ENCODE data around the gene ABI3BP.

The ABI3BP gene

GRCh38 chr3:100730524-100730923 is 262.7 kb downstream of the ABI3BP start:
- H4K20me1 ChIP-seq (ENCODE audit: insufficient read depth, low read length), result no peaks in the 10 kb centered on the region
- H3K4me2 ChIP-seq (ENCODE audit: low read length), result no peak overlapping the region
- H2AFZ ChIP-seq (ENCODE audit: low read length), result no peak overlapping the region
- no peaks in the 10 kb centered on the region for H3K9me2 ChIP-seq (ENCODE audit: low read depth, low read length)
- H3K36me3 ChIP-seq (ENCODE audit: insufficient read depth, low read length), result peaks cover 59% of the 10 kb centered on the region
- no peaks in the 10 kb centered on the region for H3K4me1 ChIP-seq (ENCODE audit: insufficient read depth, low read length, severe bottlenecking)
- H3F3A ChIP-seq (ENCODE audit: insufficient read depth, low read length), result no peaks in the 10 kb centered on the region
- H3K9me3 ChIP-seq (ENCODE audit: low read length), result no peaks in the 10 kb centered on the region
- no peak overlapping the region for H3K27ac ChIP-seq (ENCODE audit: low read depth, low read length, poor library complexity, severe bottlenecking)
- TF ChIP-seq EZH2 (IDR thresholded peaks at IDR 0.05; ENCODE audit: borderline replicate concordance, low read length) (no peak), CTCF (IDR thresholded peaks at IDR 0.05; ENCODE audit: low read length) (no peak)
- H3K79me2 ChIP-seq (ENCODE audit: insufficient read depth, low read length), result no peaks in the 10 kb centered on the region
- H3K9ac ChIP-seq (ENCODE audit: low read length), result no peak overlapping the region
- H3K27me3 ChIP-seq (ENCODE audit: insufficient read depth, low read length), result no peaks in the 10 kb centered on the region
- no peak overlapping the region for H3K4me3 ChIP-seq (ENCODE audit: low read depth, low read length, poor library complexity, severe bottlenecking)

- H4K20me1 ChIP-seq (ENCODE audit: insufficient read depth, low read length), result no peaks in the 10 kb centered on the region
- H3K36me3 ChIP-seq (ENCODE audit: insufficient read depth, low read length), result peaks cover 56% of the 10 kb centered on the region
- no peak overlapping the region for H3K27ac ChIP-seq (ENCODE audit: low read depth, low read length, poor library complexity, severe bottlenecking)
- H3K4me1 ChIP-seq (ENCODE audit: insufficient read depth, low read length, severe bottlenecking), result no peaks in the 10 kb centered on the region
- no peaks in the 10 kb centered on the region for H3F3A ChIP-seq (ENCODE audit: insufficient read depth, low read length)
- H2AFZ ChIP-seq (ENCODE audit: low read length), result no peak overlapping the region
- no peaks in the 10 kb centered on the region for H3K9me2 ChIP-seq (ENCODE audit: low read depth, low read length)
- no peak overlapping the region for H3K4me3 ChIP-seq (ENCODE audit: low read depth, low read length, poor library complexity, severe bottlenecking)
- H3K79me2 ChIP-seq (ENCODE audit: insufficient read depth, low read length), result no peaks in the 10 kb centered on the region
- H3K9me3 ChIP-seq (ENCODE audit: low read length), result no peaks in the 10 kb centered on the region
- H3K27me3 ChIP-seq (ENCODE audit: insufficient read depth, low read length), result no peaks in the 10 kb centered on the region
- no peak overlapping the region for H3K9ac ChIP-seq (ENCODE audit: low read length)
- no peak overlapping the region for H3K4me2 ChIP-seq (ENCODE audit: low read length)
- no peak for TF ChIP-seq CTCF (IDR thresholded peaks at IDR 0.05; ENCODE audit: low read length)
- TF ChIP-seq EZH2 (IDR thresholded peaks at IDR 0.05; ENCODE audit: borderline replicate concordance, low read length), result no peak
These were observed 266.5 kb downstream of the ABI3BP start for GRCh38 chr3:100726706-100727105.

- no peak overlapping the region for H3K27ac ChIP-seq (ENCODE audit: low read depth, low read length, poor library complexity, severe bottlenecking)
- no peaks in the 10 kb centered on the region for H4K20me1 ChIP-seq (ENCODE audit: insufficient read depth, low read length)
- H3K9me3 ChIP-seq (ENCODE audit: low read length), result no peaks in the 10 kb centered on the region
- H3K27me3 ChIP-seq (ENCODE audit: insufficient read depth, low read length), result no peaks in the 10 kb centered on the region
- no peak overlapping the region for H2AFZ ChIP-seq (ENCODE audit: low read length)
- H3K9ac ChIP-seq (ENCODE audit: low read length), result no peak overlapping the region
- no peak overlapping the region for H3K4me2 ChIP-seq (ENCODE audit: low read length)
- no peak for TF ChIP-seq CTCF (IDR thresholded peaks at IDR 0.05; ENCODE audit: low read length)
- TF ChIP-seq EZH2 (IDR thresholded peaks at IDR 0.05; ENCODE audit: borderline replicate concordance, low read length), result no peak
- H3K9me2 ChIP-seq (ENCODE audit: low read depth, low read length), result no peaks in the 10 kb centered on the region
- H3K36me3 ChIP-seq (ENCODE audit: insufficient read depth, low read length), result peaks cover 61% of the 10 kb centered on the region
- no peaks in the 10 kb centered on the region for H3F3A ChIP-seq (ENCODE audit: insufficient read depth, low read length)
- H3K79me2 ChIP-seq (ENCODE audit: insufficient read depth, low read length), result no peaks in the 10 kb centered on the region
- no peak overlapping the region for H3K4me3 ChIP-seq (ENCODE audit: low read depth, low read length, poor library complexity, severe bottlenecking)
- H3K4me1 ChIP-seq (ENCODE audit: insufficient read depth, low read length, severe bottlenecking), result no peaks in the 10 kb centered on the region
These were observed 267.2 kb downstream of the ABI3BP start for GRCh38 chr3:100725935-100726513.

Measured in OCI-LY1 (cell line).